NK-92 (cell line): ENCODE data around the gene ASXL3.

Source experiments
- DNase-seq: peaks from one replicate; lab custom pipeline; 2025; ENCODE audit not compliant: unreplicated experiment; lab: John Stamatoyannopoulos, UW

ASXL3 gene

DNA sequence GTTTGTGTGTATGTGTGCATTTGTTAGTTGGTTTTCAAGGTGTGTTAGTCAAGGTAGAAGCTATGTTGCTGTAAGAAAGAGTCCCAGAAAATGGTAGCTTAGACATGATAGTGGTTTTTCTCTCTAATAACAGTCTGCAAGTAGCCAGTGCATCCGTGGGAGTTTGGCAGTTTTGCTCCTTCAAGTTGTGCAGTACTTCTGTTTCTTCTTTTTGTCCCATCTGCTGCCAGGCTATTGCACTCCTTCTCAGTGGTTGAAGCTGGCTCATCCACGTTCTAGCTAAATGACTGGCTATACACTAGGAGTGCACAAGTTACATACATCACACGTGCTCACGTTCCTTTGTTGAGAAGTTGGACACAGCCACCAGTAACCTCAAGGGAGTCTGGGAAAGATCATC is 134.7 kb downstream of the ASXL3 start:
- no peak for DNase-seq

DNA sequence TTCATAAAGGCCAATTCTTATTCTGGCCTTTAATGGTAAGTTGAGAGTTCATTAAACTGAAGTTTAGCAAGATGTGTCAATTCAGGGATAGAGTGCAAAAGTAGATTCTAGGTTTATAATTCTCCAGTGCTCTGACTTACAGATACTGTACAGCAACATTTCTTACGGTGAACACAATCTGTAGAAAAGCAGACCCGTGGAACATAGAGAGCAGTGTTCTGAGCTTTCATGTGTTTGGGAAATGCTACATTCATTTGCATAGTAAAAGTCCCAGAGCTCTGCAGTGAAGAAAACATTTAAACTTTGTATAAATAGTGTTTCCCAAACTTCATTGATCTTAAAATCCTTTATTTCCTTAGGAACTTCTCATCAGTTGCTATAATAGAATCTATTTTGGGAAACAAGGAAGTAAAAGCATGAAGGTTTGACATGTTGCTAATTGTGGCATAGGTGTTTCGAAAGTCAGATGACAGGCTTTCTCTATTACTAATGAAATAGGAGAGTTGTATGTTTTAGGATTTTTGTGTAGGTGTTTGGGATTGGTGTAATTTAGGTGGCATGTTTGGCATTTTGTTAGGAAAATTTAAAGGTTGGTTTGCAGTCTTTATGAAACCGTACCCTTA is 138.2 kb downstream of the ASXL3 start:
- no peak for DNase-seq

DNA sequence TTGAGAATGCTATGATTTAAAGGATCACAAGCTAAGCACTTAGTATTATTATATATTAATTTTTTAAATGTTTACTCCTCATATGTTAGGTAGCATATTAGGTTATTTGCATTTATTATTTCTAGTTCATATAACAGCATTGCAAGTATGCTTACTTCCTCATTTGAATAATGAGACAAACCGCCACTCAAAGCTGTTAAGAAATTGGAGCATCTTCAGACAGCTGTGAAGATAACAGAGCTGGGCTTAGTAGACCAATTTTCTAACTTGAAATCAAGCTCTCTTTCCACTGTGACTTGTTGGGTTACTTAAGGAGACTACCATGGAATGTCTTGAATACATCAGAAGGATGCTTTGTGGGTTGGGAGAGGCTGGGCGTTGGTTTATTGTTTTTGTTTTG is 139.3 kb downstream of the ASXL3 start:
- no peak for DNase-seq

DNA sequence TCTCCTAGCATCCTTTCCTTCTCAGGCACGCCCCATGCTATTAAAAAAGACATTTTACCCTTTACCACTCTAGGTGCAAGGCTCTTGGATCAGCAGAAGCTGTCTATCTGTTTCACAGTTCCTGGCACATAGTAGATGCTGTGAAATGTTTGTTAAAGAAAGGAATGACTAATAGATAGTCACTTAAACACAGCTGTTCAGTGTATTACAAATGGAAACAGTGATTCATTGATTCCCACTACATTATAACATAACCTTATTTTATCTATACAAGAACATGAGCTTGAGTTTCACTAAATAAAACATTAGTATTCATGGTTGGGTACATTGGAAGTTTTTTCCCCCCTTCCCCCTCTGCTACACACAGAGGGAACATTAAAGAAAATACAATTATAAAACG is 142.1 kb downstream of the ASXL3 start:
- DNase-seq = no peak

DNA sequence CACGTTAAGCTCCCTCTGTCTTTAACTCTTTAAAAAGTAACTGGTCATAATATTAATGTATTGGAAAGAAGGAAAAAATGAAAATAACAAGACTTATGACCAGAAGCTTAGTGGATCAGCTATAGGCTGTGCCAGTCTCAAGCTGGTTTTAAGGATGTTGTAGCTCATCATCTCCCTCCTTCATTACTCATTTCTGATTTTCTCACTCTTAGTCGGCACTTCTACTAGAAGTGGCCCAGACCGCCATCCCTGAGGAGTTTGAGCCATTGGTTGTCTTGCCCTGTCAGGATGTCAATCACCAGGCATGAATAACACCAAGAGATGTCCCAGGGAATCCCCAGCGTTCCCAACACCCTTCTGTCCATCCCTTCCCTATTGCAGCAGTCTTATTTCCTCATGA is 151.5 kb downstream of the ASXL3 start:
- no peak for DNase-seq

DNA sequence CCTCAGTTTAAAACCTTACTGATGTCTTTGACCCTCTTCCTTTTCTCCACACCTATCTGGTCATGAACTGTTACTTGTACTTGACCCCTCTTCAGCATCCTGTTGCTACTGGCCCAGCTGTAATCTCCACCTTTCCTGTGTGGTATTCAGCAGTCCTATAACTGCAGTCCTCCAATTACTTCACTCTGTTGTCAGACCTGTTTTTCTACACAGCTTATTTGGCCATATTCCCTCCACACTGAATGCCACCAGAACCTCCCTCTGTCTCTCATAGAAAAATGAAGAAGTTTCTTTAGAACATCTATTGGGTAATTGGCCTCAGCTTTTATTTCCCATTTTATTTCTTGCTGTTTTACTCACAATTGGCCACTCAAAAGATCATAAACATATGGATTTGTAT is 155.4 kb downstream of the ASXL3 start:
- DNase-seq = no peak

DNA sequence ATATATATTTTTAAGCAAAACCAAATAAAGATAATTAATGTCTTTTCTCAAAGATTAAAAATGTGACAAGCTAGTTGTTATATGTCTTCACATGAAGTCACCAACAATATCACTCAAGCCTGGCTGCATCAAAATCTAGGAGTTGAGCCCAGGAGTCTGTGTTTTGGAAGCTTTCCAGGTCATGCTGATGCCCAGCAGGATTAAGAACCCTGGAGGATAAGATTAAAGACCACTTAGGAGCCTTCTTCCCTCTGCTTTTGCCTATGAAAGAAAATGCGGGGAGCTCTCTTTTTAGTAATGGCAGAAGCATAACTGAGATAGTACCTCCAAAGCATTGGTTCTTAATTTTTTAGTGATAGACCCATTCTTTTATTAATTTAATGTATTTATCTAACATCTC is 157.4 kb downstream of the ASXL3 start:
- DNase-seq = no peak

DNA sequence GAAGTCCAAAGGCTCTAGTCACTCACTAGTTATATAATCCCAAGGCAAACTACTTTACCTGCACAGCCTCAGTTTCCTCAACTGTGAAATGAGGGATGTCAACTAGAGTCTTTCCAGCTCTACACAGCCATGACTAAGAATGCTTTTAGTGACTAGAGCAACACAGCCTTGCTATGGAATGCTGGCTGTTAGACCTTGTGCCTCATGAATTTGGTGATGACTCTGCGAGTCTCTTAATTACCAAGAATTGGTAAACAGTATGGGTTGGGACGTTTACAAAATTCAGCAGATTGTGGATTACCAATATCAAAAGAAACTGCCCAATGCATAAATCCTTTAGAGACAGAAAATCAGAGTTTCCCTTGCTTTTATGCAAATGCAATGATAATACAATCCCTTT is 163.7 kb downstream of the ASXL3 start:
- DNase-seq = no peak

DNA sequence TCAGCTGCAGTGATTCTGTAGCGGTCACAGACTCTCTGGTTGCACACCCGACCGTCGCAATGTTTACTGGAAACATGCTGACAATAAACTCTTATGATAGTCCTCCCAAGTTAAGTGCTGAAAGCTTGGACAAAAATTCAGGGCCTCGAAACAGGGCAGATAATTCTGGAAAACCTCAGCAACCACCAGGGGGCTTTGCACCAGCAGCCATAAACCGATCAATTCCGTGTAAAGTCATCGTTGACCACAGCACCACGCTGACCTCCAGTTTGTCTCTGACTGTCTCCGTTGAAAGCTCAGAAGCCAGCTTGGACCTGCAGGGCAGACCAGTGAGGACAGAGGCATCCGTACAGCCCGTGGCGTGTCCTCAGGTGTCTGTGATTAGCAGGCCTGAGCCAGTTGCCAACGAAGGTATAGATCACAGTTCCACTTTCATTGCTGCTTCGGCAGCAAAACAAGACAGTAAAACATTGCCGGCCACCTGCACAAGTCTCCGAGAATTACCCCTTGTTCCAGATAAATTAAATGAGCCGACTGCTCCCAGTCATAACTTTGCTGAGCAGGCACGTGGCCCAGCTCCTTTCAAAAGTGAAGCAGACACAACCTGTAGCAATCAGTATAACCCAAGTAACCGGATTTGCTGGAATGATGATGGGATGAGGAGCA is 166.1 kb downstream of the ASXL3 start:
- DNase-seq = no peak

DNA sequence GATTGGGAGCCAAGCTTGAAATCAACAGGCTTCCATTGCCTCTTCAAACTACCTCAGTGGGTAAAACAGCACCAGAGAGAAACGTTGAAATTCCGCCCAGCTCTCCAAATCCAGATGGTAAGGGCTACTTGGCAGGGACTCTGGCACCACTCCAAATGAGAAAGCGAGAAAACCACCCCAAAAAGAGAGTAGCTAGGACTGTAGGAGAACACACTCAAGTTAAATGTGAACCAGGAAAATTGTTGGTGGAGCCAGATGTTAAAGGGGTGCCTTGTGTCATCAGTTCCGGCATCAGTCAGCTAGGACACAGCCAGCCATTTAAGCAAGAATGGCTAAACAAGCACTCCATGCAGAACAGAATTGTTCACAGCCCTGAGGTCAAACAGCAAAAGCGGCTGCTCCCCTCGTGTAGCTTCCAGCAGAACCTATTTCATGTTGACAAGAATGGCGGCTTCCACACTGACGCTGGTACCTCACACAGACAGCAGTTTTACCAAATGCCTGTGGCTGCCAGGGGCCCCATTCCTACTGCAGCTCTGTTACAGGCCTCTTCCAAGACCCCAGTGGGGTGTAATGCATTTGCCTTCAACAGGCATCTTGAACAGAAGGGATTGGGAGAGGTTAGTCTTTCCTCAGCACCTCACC is 167.3 kb downstream of the ASXL3 start:
- DNase-seq = no peak

DNA sequence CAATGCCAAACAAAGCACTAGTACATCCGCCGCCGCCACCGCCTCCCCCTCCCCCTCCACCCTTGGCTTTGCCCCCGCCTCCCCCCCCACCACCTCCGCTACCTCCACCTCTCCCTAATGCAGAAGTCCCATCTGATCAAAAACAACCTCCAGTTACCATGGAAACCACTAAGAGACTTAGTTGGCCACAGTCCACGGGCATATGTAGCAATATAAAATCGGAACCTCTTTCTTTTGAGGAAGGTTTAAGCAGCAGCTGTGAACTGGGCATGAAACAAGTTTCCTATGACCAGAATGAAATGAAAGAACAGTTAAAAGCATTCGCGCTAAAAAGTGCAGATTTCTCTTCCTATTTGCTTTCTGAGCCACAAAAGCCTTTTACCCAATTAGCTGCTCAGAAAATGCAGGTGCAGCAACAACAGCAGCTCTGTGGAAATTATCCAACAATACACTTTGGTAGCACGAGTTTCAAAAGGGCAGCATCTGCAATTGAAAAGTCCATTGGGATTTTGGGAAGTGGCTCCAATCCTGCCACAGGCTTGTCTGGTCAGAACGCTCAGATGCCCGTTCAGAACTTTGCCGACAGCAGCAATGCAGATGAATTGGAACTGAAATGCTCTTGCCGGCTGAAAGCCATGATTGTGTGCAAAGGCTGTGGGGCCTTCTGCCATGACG is 168.0 kb downstream of the ASXL3 start:
- no peak for DNase-seq

DNA sequence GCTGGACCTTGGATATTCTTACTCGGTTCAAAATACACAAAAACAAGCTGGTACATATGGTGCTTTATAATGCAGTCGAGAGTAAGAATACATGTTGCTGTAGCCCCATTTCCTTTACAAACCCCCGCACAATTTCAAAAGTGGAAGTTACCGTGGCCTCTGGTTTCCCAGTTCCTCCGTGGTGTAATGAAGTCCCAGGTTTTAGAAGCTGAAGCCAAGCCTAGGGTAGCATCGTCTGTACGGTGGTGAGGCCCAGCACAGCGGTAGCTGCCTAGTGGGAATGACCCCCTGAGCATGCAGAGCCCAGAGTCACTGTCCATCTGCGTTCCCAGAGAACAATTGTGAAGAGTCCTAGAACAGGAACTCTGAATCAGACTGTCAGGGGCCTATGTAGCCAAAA is 171.8 kb downstream of the ASXL3 start:
- DNase-seq = no peak

DNA sequence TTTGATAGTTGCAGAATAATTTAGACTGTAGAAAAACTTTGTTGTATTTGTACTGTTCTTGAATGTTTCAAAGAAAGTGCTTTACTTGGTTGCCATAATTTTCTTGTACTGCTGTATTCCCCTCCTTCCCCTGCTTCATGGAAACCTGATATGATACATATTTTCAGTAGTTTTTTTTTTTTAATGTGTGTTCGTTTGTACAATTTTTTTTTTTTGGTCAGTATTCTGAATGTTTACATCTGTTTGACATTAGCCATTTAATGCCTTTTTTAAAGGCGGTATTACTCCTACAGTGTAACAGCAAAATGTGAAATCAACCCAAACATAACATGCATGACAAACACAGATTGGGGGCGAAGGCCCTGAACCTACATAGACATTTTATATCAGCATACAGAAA is 172.3 kb downstream of the ASXL3 start:
- no peak for DNase-seq

DNA sequence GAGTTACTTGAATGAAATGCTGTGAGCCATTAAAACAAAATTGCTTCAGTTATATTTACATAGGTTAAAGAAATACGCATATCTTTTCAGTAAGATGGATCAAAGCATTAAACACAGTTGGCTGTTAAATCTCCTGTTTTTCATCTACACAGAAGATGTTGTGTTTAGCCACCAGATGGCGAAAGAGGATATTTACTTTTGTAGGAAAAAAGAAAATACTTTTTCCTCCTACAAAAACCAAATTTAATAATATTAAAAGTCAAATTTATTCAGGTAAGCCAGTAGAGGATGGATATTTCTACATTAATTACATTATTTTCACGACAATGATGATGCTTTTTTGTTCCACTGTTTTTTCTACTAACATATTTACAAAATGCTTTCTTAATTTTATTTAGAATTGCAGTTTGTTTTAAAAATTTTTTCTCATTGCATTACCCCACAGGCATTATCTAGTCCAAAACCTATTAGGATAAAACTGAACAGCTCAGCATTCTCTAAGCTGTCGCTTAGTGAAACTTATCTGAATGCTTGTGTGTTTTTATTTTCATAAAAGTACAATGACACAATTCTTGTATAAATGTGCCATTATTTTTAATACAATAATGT is 173.7 kb downstream of the ASXL3 start:
- no peak for DNase-seq

DNA sequence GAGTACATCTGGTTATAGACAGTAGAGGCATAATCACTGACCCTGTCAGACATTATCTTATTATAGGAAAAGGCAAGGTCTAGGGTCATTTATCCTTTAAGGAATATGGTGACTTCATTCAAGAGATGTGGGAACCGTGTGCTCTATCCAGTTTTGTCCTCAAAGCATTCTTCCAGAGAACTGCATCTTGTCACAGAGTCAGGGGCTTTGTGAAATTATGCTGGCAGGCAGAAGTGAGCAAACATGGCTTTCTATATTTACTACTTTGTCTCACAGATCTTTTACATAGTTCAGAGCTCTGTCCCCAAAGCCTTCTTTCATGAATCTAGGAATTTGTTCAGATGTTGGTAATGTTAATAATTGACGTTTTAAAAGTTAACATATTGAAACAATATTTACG is 177.4 kb downstream of the ASXL3 start:
- no peak for DNase-seq

DNA sequence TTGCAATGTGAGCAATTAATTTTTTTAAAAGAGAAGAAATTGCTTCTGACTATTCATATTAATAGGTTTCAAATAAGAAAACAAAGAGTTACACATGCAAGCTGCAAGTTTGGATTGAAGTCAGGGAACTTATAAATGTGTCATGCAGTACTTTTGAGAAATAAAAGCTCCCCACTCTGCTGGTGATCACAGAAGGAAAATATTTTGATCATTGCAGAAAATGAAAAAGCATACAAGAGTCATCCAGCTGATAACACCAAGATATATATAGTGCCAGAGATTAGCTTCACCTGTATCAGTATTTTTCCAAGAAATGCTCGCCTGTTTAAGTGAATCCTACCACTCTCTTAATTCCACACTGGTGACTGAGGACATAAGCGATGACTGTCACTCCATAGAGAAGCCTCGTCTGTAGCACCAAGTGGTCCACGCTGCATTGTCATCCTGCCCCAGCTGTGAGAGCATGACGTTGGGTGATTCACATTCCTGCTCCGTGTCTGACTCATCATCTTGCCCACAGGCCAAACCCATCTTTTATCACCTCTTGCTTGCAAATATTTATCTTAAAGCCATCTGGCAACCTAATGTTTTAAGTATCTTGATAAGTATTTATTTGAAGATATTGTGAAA is 178.0 kb downstream of the ASXL3 start:
- no peak for DNase-seq

DNA sequence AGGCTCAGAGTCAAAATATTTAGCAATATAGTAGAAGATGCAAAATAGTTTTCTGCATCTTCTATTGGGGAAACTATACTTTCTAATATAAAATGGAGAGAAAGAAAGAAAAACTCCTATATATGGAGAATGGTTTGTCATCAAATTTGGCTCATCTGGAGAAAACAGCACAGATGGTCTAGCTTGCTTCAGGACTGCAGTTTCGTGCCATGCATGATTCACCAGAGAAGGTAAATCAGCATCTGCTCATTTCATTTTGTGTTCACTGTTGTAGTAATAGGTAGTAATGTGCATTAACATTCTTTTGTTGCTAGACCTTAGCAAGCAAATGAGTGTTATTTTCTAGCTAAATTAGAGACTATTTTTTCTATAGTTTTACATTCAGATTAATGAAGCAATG is 179.0 kb downstream of the ASXL3 start:
- DNase-seq = no peak

DNA sequence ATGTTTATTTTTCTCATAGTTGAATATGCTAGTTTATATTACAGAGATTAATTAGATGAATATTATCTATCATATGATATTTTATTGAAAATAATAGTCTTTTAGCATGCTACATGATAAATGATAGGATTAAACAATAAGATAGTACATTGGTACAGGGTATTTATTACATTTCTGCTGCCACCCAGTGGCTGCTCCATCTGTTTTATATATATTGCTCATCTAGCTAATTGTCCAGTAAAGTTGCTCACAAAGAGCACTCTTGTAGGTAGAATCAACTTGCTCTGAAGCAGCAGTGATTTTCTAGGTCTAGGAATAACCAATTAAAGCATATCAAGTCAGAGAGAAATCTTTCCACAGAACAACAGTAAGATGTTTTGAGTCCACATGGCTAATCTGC is 183.3 kb downstream of the ASXL3 start:
- no peak for DNase-seq

DNA sequence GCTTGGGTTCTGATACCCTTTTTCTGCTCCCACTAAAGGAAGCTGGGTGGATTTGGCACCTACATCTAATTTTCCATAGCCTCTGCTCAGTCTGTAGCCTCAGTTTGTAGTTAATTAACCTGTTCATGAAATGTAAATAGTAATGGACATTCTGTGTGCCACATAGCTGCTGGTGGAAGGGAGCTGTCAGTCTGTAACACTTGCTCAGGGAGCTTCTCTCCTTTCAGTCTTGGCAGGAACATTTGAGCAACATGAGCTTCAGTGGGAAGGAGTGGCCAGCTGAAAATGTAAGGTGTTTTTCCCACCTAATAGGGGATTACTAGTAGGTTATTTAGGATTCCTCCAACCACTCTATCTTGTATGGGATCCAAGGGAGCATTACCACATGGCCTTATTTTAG is 203.4 kb downstream of the ASXL3 start:
- DNase-seq = no peak
